K562 (cell line): ENCODE measurements around the gene DRAXIN. TPM values are rescaled to one million over a fixed set of nuclear protein-coding genes. Genes with fewer than 3 reads are reported as not detected.
A peak's percentile ranks its signal among the peaks of the same experiment; 100 is the strongest.

Source experiments
- CHD1 ChIP-seq: fragments of 200-600 bp; sonication (generic); IDR thresholded peaks from one replicate; pipeline ENCODE4 v1.6.1; 2012; ENCODE audit warnings: mild to moderate bottlenecking, moderate library complexity, low read length, inconsistent platforms
- RBM15 ChIP-seq: fragments of 200-400 bp; formaldehyde crosslinking; IDR thresholded peaks from 2 replicates; pipeline ENCODE4 v1.6.1; 2018; ENCODE audit warnings: mild to moderate bottlenecking, low read length, moderate library complexity; ENCODE audit not compliant: insufficient read depth
- RBM22 ChIP-seq: fragments of 200-400 bp; formaldehyde crosslinking; IDR thresholded peaks from 2 replicates; pipeline ENCODE4 v1.6.1; 2018; ENCODE audit warnings: low read length, low read depth; ENCODE audit not compliant: poor library complexity, severe bottlenecking
- ZFP36 ChIP-seq: fragments of 150-350 bp; IDR thresholded peaks from 2 replicates; pipeline ENCODE4 v1.6.1; 2018; ENCODE audit warnings: low read length, low read depth; ENCODE audit not compliant: partially characterized antibody
- polyA plus RNA-seq, 8 experiments: library from polyadenylated mRNA; depleted of rRNA in 4 of 8; stranded (reverse) in 5 of 8; unstranded in 3 of 8; fragments of >200 nt; fragmentation: Nextera tagmentation in 2 of 8; fragmentation: Illumina TruSeq in 1 of 8; extraction: Ambion mirVana in 2 of 8; extraction: Trizol in 1 of 8; gene quantifications; 2 replicates each; pipeline versions ENCODE4 v1.2.1 to v1.2.3, GENCODE V29; 2011 to 2014; ENCODE audit warnings: inconsistent platforms in 1 of 8, missing spikeins in 1 of 8
- total RNA-seq, 7 experiments: library from RNA; depleted of rRNA in 6 of 7; stranded (reverse); fragments of >200 nt in 6 of 7; fragmentation: Illumina TruSeq in 2 of 7; extraction: Trizol in 2 of 7; gene quantifications; 2 replicates each; pipeline versions ENCODE4 v1.2.1 to v1.2.3, GENCODE V29; 2011 to 2021; ENCODE audit warnings: low replicate concordance in 1 of 7
- TF ChIP-seq, protein P1 (sequence below): fragments of 200-800 bp; sonication (Bioruptor generic); IDR thresholded peaks from 2 replicates; pipeline ENCODE4 v1.6.1; 2016; ENCODE audit warnings: missing genetic modification characterization, missing compliant biosample characterization

DRAXIN gene
- total and polyA plus RNA-seq, 9 of the 15 experiments (the other 6 are each of a cell fraction or from before 2014, with no cell fraction given): 0.01 to 0.04 (median 0.01) TPM; not detected in 6

GRCh38 chr1:11650331-11650991 lies 41.0 kb upstream of the DRAXIN start (continued):
- TF ChIP-seq CHD1 (no peak), ZFP36 (peak; percentile 99), RBM22 (peak; percentile 48), RBM15 (no peak)
- TF ChIP-seq, protein P1, sequence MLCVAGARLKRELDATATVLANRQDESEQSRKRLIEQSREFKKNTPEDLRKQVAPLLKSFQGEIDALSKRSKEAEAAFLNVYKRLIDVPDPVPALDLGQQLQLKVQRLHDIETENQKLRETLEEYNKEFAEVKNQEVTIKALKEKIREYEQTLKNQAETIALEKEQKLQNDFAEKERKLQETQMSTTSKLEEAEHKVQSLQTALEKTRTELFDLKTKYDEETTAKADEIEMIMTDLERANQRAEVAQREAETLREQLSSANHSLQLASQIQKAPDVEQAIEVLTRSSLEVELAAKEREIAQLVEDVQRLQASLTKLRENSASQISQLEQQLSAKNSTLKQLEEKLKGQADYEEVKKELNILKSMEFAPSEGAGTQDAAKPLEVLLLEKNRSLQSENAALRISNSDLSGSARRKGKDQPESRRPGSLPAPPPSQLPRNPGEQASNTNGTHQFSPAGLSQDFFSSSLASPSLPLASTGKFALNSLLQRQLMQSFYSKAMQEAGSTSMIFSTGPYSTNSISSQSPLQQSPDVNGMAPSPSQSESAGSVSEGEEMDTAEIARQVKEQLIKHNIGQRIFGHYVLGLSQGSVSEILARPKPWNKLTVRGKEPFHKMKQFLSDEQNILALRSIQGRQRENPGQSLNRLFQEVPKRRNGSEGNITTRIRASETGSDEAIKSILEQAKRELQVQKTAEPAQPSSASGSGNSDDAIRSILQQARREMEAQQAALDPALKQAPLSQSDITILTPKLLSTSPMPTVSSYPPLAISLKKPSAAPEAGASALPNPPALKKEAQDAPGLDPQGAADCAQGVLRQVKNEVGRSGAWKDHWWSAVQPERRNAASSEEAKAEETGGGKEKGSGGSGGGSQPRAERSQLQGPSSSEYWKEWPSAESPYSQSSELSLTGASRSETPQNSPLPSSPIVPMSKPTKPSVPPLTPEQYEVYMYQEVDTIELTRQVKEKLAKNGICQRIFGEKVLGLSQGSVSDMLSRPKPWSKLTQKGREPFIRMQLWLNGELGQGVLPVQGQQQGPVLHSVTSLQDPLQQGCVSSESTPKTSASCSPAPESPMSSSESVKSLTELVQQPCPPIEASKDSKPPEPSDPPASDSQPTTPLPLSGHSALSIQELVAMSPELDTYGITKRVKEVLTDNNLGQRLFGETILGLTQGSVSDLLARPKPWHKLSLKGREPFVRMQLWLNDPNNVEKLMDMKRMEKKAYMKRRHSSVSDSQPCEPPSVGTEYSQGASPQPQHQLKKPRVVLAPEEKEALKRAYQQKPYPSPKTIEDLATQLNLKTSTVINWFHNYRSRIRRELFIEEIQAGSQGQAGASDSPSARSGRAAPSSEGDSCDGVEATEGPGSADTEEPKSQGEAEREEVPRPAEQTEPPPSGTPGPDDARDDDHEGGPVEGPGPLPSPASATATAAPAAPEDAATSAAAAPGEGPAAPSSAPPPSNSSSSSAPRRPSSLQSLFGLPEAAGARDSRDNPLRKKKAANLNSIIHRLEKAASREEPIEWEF (CRISPR knock-in tag): no peak
